GM19240 (cell line): ENCODE results near the gene BRICD5.

Experiments
- DNase-seq: peaks from one replicate; pipeline ENCODE4 v3.0.0; 2011; ENCODE audit warnings: low spot score; ENCODE audit not compliant: insufficient read length

BRICD5 gene

DNA sequence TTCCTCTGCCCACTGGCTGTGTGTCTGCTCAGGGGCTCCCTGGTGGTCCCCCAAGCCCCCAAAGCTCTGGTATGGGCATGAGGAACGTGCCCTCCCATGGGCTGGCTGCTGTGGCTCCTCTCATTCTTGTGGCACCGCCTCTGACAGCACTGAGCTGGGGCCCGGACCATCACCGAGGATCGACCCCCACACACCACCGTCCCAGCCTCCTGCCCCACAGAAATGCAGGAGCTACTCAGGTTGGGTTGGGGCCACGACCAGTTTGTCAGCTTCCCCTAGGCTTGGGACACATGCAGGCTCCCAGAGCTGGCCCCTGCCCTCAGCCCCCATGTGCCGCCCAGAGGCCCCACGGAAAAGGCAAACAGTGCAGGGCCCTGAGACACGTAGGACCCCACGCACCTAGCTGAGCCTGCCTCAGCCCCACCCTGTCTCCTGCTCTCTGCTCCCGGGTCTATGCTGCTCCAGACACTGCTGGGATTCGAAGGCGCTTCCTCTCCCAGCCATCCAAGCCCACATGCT is 11.0 kb downstream of the BRICD5 start:
- DNase-seq: no peak

DNA sequence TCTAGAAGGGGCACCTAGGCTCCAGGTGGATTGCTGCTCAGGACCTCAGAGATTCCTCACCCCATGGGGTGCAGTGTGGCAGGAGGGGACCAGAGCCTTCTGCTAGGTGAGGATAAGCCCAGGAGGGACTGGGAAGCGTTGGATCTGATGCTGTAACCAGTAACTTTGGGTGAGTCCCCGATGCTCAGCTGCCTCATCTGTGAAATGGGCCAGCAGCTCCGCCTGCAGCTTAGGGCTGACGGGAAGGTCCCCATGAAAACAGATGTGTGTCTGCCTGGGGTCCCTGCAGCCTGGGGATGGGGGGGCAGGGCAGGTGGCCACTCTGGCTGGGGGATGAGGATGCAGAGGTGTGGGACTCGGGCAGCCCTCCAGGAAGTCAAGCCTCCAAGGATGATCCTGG is 11.6 kb downstream of the BRICD5 start:
- no peak for DNase-seq

DNA sequence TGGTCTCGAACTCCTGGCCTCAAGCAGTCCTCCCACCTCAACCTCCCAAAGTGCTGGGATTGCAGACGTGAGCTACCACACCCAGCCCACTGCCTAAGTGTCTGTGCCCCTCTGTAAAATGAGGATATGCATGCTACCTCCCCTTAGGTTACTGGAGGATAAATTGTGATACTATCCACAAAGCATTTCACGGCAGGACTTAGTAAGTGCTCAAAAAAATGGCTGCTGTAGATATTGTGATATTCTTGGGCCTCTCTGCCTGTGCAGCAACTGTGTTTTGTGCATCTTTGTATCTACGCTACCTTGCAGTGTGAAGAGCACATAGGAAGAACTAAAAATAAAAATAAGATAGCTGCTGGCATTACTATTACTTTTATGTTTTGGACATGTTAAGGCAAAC is 12.4 kb downstream of the BRICD5 start:
- no peak for DNase-seq

DNA sequence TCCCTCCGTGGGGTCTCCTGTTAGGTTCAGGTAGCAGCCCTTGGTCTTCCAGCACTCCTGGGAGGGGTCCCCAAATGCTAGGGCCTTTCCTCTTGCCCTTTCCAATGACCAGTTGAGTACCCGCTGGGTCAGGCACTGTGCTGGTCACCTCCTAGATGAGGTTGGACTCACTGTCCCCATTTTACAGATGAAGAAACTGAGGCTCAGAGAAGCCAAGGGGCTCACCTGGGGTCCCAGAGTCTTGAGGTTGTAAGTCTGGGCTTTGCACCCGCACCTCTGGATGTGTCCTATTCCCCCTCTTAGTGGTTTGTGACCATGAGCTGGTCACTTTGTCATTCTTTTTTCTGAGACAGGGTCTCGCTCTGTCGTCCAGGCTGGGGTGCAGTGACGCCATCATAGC is 12.9 kb downstream of the BRICD5 start:
- no peak for DNase-seq

DNA sequence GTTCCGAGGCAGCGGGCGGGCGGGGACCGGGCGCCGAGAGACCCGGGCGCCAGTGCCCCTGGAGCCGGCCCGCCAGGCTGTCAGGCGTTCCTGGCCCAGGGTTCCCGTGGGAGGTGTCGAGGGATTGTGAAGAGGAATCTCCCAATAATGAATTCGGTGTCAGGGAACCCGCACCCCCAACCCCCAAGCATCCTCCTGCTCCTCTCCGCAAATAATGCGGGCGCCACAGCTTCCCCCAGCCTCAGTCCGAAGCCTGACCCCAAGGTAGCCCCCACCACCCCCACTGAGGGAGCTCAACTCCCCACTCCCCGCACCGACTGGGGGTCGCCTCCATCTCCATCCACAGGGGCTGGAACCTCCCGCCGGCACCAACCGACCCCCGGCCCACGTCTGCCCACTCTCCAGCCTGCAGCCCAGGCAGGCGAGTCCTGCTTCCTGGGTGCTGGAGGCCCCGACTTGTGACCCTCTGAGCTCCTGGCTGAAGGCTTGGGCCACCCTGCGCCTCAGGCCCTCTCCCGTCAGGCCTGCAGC is 13.6 kb downstream of the BRICD5 start:
- DNase-seq: no peak

DNA sequence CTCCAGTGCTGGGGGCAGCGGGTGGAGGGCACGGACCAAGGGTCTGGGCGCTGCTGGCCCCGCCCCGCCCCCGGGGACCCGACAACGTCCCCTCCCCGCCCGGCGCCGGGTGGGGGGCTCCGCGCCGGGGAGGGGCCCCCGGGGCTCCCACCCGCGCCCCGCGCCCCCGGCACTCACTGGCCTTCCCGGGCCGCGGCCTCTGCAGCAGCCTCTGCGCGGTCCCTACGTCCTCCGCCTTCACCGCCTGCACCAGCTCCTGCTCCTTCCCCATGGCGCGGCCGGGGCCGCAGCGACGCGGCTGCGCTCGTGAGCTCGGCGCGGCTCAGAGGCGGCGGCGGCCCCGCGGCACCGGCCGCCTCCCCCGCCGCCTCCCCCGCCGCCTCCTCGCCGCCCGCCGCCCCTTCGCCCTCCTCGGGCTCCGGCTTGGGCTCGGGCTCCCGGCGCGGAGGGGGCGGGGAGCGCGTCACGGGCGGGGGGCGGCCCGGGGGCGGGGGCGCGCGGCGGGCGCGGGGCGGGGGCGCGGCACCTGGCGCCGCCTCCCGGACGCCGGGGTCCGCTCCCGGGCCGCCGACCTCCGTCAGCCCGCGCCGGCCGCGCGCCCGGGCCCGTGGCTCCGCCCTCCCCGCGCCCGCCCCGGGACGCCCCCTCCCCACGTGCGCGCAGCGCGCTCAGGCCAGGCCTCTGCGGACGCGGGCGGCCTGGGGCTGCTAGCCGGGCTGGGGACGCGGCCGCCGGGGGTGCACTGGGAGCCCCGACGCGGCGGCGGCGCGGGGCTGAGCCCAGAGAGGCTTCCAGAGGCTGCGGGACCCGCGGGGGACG is 14.3 kb downstream of the BRICD5 start, which contains the start of gene CASKIN1:
CASKIN1 (minus strand) TSS at position 444 of the 819 bp plus-strand sequence; CDS start at position 271, 173 bp downstream.
- no peak for DNase-seq

DNA sequence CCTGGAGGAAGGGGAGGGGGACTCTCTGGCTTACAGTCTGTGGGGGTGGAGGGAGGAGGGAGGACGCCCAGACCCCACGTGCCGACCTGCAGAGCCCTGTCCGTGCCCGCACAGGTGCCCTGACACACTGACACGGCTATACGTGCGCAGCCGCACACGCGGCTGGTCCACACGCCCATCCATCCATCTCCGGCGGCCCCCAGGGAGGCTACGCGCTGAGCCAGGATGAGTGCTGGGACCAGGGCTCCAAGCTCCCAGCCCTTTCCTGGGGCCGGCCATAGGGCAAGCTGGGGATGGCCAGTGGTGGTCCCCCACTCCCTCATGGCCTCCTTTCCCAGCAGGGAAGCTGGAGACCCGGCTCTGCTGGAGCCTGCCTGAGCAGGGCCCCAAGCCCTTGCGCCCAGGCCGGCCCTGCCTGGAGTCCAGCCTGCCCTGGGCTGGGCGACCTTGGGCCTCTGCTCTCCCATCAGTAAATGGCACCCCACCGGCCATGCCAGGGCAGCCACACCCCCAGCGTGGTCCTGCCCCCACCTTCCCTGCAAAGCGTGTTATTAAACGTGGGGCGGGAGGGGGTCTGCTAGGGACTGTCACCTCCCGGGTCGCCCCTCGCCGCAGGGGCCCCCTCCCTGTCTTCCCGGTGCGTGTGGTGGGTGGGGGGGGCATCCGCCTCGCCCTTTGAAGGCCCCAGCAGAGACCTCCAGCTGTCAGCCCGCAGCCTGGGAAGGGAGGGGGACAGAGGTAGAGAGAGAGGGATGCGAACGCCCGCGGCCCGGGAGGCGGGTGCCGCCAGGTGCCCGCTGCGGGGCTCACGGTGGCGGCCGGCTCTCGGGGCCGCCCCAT is 15.1 kb downstream of the BRICD5 start:
- no peak for DNase-seq

DNA sequence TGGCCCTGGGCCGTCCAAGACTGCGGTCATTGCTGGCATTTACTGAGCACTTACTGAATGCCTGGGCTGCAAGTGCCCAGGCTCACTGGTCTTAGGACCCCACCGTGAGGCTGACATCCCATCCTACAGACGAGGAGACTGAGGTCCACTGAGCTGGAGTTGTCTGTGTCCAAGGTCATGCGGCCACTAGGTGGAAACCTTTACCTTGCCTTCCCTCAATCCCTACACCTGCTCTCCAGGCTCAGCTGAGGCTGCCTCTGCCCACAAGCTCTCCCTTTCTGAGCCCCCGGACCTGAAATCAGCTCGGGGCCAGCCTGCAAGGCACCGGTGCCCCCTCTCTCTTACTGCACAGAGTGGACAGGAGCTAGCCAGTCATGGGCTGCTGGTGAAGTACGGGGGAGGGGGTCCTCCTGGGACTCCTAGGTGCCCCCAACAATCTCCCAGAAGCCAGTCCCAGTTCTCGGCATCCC is 15.8 kb downstream of the BRICD5 start:
- peak; percentile 85 for DNase-seq

DNA sequence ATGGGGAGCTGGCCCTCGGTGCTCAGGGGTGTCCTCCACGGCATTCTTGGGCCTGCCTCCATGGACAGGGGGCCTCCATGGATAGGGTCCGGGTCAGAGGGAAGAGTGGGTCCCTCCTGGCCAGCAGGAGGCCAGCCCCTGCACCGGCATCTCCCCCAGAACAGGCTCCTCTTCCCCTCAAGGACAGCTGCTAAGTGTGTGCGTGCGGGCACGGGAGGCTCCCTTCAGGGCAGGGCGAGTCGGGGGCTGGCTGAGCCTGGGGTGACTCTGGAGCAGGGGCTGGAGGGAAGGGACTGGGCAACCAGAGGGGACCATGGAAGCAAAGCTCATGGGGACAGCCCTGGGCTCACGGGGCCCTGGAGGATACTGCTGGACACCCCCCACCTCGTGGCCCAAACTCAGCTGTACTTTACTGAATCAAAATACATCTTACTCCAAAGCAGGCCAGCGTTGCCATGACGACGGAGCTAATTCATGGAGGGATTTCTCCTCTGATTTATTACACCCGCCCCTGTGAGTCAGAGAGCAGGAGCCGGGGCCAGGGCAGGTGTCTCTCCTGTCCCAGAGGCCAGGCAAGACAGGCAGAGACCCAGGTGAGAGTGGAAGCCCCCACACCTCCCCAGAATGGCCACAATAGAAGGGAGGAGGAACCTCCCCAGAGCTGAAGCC is 16.4 kb downstream of the BRICD5 start:
- DNase-seq: no peak

DNA sequence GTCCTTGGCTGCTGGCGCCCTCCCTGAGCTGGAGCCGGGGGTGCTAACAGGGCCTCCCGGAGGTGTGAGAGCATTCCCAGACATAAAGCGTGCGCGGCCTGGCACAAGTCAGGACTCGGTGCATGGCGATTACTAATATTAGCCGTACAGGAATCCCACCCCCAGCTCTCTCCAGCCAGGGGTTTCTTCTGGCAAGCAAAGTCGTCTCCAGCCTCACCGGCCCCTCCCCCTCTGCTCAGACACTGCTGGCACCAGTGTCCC is 19.3 kb downstream of the BRICD5 start:
- DNase-seq: no peak

DNA sequence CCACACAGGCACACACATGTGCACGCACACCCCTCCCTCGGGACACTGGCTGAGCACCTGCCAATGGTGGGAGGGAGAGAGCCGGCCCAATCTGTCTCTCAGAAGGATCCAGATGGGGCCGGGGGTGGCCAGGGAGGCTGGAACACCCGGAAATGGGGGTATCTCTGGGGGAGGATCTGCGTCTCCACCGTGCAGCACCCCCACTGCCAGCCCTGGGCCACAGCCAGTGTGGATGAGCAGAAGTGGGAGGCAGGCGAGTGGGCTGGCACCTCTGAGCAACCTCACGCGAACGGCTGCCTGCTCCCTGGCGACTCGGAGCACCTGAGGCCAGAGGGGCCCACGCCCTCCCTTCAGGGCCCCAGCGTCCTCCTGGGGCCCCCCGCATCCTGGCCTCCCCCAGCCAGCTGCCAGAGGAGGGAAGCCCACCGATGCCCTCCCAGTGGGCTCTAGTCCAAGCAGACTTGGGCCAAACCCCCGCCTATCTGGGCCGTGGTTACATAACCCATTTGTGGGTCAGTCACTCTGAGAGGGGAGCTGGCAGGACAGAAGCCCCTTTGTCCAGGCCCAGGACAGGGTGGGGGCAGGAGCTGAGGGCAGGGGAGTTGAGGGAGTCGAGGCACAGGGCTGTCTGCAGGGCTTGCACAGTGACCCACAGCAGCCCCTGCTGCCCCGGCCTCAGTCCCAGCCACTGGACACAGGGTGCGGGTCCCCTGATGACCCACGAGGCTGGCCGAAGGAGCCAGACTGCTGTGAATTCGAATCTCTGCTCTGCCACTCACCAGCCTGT is 19.8 kb downstream of the BRICD5 start:
- DNase-seq: no peak

DNA sequence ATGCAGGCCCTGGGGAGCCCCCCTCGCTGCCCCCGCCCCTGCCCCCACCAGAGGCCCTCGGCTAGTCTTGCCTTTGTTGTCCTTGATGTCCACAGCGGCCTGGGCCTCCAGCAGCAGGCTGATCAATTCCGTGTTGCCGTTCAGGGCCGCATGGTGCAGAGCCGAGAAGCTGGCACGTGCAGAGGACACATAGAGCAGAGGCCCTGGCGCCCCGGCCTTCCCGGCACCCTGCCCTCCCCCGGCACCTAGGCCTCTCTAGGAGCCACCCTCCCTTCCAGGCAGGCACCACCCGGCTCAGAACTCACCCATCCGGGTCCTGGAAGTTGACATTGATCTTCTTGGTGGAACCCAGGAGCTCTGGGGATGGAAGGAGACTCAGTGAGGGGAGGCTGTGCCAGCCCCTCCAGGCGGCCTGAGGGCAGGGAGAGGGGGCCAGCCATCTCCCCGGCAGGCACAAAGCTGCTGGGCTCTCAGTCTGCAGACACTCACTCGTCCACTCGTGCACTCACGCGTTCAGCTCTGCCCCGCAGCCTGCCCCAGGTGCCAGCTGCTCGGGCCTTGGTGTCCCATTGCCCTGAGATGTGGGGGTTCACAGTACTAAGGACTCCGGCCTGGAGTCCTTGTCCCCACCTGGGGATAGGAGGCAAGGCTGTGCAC is 20.5 kb downstream of the BRICD5 start:
- no peak for DNase-seq

DNA sequence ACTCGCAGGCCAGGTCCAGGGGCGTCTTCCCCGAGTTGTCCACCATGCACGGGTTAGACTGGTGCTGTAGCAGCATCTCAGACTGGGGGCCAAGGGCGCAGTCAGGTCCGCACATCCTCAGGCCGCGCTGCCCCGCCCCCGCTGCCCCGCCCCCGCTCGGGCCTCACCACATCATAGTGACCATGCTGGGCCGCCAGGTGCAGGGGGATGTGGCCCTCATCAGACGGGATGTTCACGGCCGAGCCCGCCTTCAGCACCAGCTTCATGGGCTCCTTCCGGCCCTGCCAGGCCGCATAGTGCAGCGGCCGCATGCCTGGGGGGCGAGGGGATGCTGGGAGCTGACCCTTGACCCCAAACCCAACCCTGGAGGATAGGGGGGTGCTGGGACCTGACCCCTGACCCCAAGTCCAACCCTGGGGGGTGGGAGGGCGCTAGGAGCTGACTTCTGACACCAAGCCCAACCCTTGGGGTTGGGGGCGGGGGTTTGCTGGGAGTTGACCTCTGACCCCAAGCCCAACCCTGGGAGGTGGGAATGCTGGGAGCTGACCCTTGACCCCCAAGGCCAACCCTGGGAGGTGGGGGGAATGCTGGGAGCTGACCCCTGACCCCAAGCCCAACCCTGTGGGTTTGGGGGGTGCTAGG is 21.3 kb downstream of the BRICD5 start:
- no peak for DNase-seq

DNA sequence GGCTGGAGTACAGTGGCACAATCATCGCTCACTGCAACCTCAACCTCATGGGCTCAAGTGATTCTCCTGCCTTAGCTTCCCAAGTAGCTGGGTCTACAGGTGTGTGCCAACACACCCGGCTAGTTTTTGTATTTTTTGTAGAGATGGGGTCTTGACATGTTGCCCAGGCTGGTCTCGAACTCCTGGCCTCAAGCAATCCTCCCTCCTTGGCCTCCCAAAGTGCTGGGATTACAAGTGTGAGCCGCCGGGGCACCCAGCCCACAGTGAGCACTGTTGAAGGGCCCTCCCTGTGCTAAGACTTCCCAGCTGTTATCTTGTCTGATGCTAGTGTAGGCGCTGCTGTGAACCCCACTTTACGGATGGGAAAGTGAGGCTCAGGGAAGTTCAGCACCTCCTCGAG is 22.3 kb downstream of the BRICD5 start:
- no peak for DNase-seq

DNA sequence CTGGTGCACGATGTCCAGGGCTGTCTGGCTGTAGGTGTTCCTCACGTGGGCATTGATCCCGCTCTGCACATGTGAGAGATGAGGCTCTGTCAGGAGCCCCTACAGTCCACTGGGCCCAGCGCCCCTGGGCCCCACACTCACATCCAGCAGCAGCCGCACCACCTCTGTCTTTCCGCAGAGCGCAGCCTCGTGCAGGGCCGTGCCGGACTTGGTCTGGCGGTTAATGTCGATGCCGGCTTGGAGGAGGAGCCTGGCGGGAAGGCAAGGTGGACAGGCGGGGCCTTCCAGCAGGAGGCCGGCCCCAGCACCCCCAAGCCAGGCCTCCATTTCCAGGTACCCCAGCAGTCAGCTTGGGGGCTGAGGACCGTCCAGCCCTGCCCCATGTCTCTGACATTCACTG is 23.5 kb downstream of the BRICD5 start:
- DNase-seq: no peak

DNA sequence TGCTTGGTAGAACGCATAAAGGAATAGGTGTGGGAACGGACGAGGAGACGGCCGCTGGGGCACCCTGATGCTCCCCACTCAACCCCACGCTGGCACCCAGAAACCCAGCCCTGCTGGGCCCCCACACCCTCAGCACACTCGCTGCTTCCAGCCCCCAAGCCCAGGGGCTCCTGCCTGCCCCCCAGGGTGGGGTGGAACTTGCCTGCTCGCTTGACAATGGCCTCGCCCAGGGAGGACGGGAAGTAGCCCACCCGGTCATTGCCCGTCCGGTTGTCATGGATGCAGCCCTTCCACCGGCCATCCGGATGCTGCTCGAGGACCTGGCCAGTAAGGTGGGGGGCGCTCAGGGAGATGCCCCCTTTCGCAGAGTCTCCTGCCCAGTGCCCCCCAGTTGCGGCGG is 24.2 kb downstream of the BRICD5 start:
- DNase-seq: no peak

DNA sequence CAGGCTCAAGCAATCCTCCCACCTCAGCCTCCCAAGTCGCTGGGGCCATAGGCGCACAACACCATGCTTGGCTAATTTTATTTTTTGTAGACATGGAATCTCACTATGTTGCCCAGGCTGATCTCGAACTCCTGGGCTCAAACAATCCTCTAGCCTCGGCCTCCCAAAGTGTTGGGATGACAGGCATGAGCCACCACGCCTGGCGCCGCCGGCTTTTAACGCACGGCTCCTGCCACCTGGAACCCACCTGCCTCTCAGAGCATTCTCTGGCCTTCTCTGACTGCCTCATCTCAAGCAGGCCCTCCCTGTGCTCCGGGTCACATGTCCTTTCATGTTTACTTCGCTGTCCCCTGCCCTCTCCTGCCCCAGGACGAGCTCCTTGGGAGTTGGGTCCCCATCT is 24.6 kb downstream of the BRICD5 start:
- DNase-seq: no peak

DNA sequence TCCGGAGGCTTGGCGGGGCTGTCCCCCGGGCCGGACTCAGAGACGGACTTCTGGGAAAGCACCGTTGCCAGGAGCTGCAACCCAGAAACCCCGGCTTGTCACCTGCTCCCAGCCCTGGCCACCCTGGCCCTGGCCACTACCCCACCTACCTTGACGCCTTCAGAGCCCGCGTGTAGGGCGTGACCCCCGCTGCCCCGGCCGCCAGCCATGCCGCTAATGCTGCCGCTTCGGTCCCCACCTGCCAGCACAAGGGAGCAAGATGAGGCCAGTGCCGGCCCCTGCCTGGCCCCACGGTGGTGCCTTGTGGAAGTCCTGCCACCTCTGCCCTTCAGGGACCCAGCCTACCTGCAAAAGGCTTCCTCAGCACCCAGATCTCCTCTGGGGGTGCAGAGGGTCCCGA is 25.7 kb downstream of the BRICD5 start:
- no peak for DNase-seq

DNA sequence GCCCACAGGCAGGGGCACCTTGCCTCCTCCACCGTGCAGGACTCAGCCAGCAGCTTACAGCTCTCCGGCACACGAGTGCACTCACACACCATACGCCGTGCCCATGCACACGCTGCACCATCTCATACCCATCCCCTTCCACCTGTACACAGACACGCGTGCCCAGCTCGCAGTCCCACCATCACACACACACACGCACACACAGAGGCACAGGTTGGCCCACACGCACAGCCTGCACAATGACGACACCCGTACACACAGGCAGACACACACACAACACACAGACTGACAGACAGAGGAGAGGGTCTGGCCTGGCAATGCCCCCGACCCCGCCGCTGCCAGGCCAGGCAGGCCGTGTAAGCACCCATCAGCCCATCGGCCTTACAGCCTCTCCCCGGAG is 26.3 kb downstream of the BRICD5 start:
- no peak for DNase-seq

DNA sequence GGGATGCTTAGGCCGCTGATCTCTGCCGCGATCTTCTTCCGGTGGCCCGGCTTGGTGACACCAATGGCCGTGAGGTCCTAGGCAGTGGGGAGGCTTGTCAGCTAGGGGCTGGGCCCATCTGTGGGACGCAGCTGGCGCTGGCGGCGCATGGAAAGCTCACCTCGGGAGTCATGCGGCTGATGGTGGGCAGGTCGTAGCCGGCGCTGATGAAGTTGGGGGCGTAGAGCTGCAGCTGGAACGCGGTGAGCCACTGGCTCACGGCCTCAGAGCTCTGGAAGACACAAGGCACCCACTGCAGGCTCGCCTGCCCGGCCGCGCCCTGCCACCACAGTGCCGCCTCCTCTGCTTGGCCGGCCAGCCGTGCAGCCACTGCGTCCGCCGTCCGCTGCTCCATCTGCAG is 27.0 kb downstream of the BRICD5 start:
- DNase-seq: no peak
